Erythroblast (primary cell): ENCODE results near the gene PIK3R1.

Experiments used
- GATA1 ChIP-seq: IDR thresholded peaks from 2 replicates; pipeline ENCODE4 v1.6.1; 2011; ENCODE audit warnings: low read depth, mild to moderate bottlenecking, control low read depth, low read length, moderate library complexity
- POLR2A ChIP-seq: IDR thresholded peaks from 2 replicates; pipeline ENCODE4 v1.6.1; 2011; ENCODE audit warnings: mild to moderate bottlenecking, low read length

GRCh38 chr5:68292316-68292715 is 76.8 kb downstream of the PIK3R1 start:
- TF ChIP-seq POLR2A = no peak
- no peak for TF ChIP-seq GATA1
